ENCODE results near the gene C1orf185.
"Not testable (repeated sequence)": the region's sequence is repeated elsewhere in the genome, so short reads cannot be mapped to it uniquely, and the experiment has no call there.

C1orf185 gene

GRCh38 chr1:51101976-51102375 lies at the start of gene C1orf185:
Gene C1orf185 (plus strand): TSS chr1:51102228. CDS start chr1:51102234, 6 bp downstream.
- DNase-seq (ENCODE audit: low read depth), result no peak

- no peak for DNase-seq (ENCODE audit: low read depth)
These were observed 43.2 kb upstream of the C1orf185 start for GRCh38 chr1:51058858-51059257.

GRCh38 chr1:51061231-51061918 lies 40.7 kb upstream of the C1orf185 start:
- DNase-seq (ENCODE audit: low read depth), result no peak

- DNase-seq (ENCODE audit: low read depth), result no peak
These were observed 38.9 kb upstream of the C1orf185 start for GRCh38 chr1:51063121-51063520.

GRCh38 chr1:51070011-51070410 lies 32.0 kb upstream of the C1orf185 start:
- DNase-seq (ENCODE audit: low read depth), result no peak

- DNase-seq (ENCODE audit: low read depth), result no peak
These were observed 31.4 kb upstream of the C1orf185 start for GRCh38 chr1:51070640-51071039.

- no peak for DNase-seq (ENCODE audit: low read depth)
These were observed 30.6 kb upstream of the C1orf185 start for GRCh38 chr1:51071291-51072042.

GRCh38 chr1:51072043-51072439 lies 30.0 kb upstream of the C1orf185 start:
- DNase-seq (ENCODE audit: low read depth), result no peak

GRCh38 chr1:51072651-51073050 lies 29.4 kb upstream of the C1orf185 start:
- no peak for DNase-seq (ENCODE audit: low read depth)

- DNase-seq (ENCODE audit: low read depth), result no peak
These were observed 28.6 kb upstream of the C1orf185 start for GRCh38 chr1:51073456-51073855.

GRCh38 chr1:51086496-51087271 lies 15.3 kb upstream of the C1orf185 start:
- DNase-seq (ENCODE audit: low read depth), result no peak

GRCh38 chr1:51088474-51088873 lies 13.6 kb upstream of the C1orf185 start:
- no peak for DNase-seq (ENCODE audit: low read depth)

GRCh38 chr1:51093581-51093980 lies 8.4 kb upstream of the C1orf185 start:
- no peak for DNase-seq (ENCODE audit: low read depth)

GRCh38 chr1:51097171-51097570 lies 4.9 kb upstream of the C1orf185 start:
- DNase-seq (ENCODE audit: low read depth), result no peak

GRCh38 chr1:51100264-51100880 lies 1.7 kb upstream of the C1orf185 start:
- DNase-seq (ENCODE audit: low read depth), result no peak

GRCh38 chr1:51114137-51114536 lies 12.1 kb downstream of the C1orf185 start:
- no peak for DNase-seq (ENCODE audit: low read depth)

- DNase-seq (ENCODE audit: low read depth), result no peak
These were observed 13.8 kb downstream of the C1orf185 start for GRCh38 chr1:51115714-51116404.

- no peak for DNase-seq (ENCODE audit: low read depth)
These were observed 17.3 kb downstream of the C1orf185 start for GRCh38 chr1:51119331-51119730.

GRCh38 chr1:51120629-51121028 lies 18.6 kb downstream of the C1orf185 start:
- no peak for DNase-seq (ENCODE audit: low read depth)

- not testable (repeated sequence) for DNase-seq (ENCODE audit: low read depth)
These were observed 25.1 kb downstream of the C1orf185 start for GRCh38 chr1:51127152-51127551.

- DNase-seq (ENCODE audit: low read depth), result no peak
These were observed 29.2 kb downstream of the C1orf185 start for GRCh38 chr1:51131185-51131584.

- DNase-seq (ENCODE audit: low read depth), result no peak
These were observed 31.0 kb downstream of the C1orf185 start for GRCh38 chr1:51133045-51133444.
